Muscle layer of colon (tissue), 2 donors: ENCODE results near the gene EHBP1.

Experiments
- H3K27ac ChIP-seq: one replicate; pipeline ENCODE4 v1.7.0; 2013; ENCODE audit warnings: low read depth, mild to moderate bottlenecking, low read length, moderate library complexity
- H3K27me3 ChIP-seq, 2 donors: one replicate each; pipeline ENCODE4 v1.7.0; 2013; ENCODE audit warnings: low read length in 2 of 2, mild to moderate bottlenecking in 2 of 2; ENCODE audit not compliant: insufficient read depth in 2 of 2, control insufficient read depth in 1 of 2
- H3K36me3 ChIP-seq: one replicate; pipeline ENCODE4 v1.7.0; 2013; ENCODE audit warnings: mild to moderate bottlenecking, low read length; ENCODE audit not compliant: insufficient read depth
- H3K4me1 ChIP-seq: one replicate; pipeline ENCODE4 v1.7.0; 2013; ENCODE audit warnings: mild to moderate bottlenecking, low read length; ENCODE audit not compliant: insufficient read depth
- H3K4me3 ChIP-seq, 2 donors: one replicate each; pipeline ENCODE4 v1.7.0; 2013; ENCODE audit warnings: low read length in 2 of 2, low read depth in 1 of 2, mild to moderate bottlenecking in 1 of 2, moderate library complexity in 1 of 2
- H3K9ac ChIP-seq: one replicate; pipeline ENCODE4 v1.7.0; 2013; ENCODE audit warnings: low read length
- H3K9me3 ChIP-seq: one replicate; pipeline ENCODE4 v1.7.0; 2013; ENCODE audit warnings: mild to moderate bottlenecking, low read length
- donor health status: abdominal sarcoma.
- donor health status: Adenocarcinoma of cecum.

EHBP1 gene

DNA sequence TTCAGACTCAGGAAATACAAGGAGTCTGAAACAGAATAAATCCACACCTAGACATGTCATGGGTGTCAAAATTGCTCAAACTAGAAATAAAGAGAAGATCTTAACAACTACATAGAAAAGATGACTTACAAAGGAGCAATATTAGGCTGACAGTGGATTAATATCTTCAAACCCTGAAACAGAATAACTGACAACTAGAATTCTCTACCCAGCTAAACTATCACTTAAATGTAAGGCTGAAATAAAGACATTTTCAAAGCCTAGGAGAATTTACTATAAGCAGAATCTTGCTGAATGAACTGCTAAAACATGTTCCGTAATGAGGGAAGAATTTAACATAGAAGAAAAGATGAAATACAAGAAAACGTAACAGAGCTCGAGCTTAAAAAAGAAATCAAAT, 168.1 kb downstream of the EHBP1 start:
- no peaks in the 10 kb centered on the region for H3K27me3 ChIP-seq
- H3K27ac ChIP-seq: no peak overlapping the region
- H3K4me1 ChIP-seq: no peaks in the 10 kb centered on the region
- no peak overlapping the region for H3K9ac ChIP-seq
- H3K9me3 ChIP-seq: no peaks in the 10 kb centered on the region
- H3K4me3 ChIP-seq: no peak overlapping the region
- H3K36me3 ChIP-seq: peaks cover 51% of the 10 kb centered on the region

DNA sequence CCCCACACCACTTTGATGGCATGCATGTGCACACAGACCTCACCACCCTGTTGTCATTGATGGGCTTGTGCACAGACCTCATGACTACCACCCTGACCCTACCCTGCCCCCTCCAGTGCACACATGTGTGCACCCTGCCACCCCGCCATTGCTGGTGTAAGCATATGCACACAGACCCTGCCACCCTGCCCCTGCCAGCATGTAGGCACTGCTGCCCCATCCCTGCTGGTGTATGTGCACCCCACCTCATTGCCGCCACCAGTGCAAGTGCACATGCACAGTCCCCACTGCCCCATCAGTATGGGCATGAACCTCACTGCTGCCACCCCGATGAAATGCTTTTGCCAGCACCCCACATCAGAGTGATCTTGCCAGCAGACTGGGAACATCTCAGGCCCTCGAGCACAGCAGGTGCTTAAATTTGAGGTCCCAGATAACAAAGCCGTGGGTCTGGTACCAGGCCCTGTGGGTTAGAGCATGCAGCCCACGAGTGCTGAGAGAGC, 169.4 kb downstream of the EHBP1 start:
- peaks cover 56% of the 10 kb centered on the region for H3K36me3 ChIP-seq
- H3K27ac ChIP-seq: no peak overlapping the region
- no peak overlapping the region for H3K9ac ChIP-seq
- no peaks in the 10 kb centered on the region for H3K4me1 ChIP-seq
- no peaks in the 10 kb centered on the region for H3K27me3 ChIP-seq
- no peaks in the 10 kb centered on the region for H3K9me3 ChIP-seq
- no peak overlapping the region for H3K4me3 ChIP-seq

DNA sequence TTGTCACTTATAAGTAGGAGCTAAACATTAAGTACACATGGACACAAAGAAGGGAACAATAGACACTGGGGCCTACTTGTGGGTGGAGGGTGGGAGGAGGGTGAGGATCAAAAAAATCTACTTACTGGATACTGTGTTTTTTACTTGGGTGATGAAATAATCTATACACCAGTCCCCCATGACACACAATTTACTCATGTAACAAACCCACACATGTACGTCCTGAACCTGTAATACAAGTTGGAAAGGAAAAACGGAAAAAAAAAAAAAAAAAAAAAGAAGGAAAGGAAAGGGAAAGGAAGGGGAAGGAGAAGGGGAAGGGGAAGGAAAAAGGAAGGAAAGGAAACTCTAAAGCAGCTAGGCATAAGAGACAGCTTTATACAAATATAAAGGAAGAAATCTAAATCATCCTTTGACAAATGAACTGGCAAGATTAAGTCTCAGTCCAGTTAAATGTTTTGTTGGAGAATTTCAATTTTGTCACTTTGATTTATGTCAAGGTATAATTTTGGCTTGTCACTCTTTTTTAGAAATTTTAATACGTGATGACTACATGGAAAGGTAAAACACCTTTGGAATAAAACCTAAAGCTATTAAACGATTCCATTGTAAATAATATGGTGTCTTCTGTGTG, 175.8 kb downstream of the EHBP1 start:
- H3K27me3 ChIP-seq: no peaks in the 10 kb centered on the region
- H3K27ac ChIP-seq: no peak overlapping the region
- no peak overlapping the region for H3K9ac ChIP-seq
- peaks cover 33% of the 10 kb centered on the region for H3K36me3 ChIP-seq
- no peaks in the 10 kb centered on the region for H3K4me1 ChIP-seq
- no peaks in the 10 kb centered on the region for H3K9me3 ChIP-seq
- H3K4me3 ChIP-seq: no peak overlapping the region

DNA sequence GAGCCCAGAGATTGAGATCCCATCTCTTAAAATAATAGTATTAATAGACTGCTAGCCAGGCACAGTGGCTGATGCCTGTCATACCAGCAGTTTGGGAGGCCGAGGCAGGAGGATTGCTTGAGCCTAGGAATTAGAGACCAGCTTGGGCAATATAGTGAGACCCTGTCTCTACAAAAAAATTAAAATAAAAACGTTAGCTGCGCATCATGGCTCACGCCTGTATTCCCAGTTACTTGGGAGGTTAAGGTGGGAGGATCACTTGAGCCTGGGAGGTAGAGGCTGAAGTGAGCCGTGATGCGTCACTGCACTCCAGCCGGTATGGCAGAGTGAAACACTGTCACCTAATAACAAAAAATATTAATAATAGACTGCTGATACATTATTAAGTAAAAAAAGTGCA, 178.1 kb downstream of the EHBP1 start:
- Histone ChIP-seq H3K27me3 (no peaks in the 10 kb centered on the region), H3K4me3 (no peak overlapping the region), H3K4me1 (no peaks in the 10 kb centered on the region), H3K9me3 (no peaks in the 10 kb centered on the region), H3K9ac (no peak overlapping the region), H3K27ac (no peak overlapping the region), H3K36me3 (peaks cover 11% of the 10 kb centered on the region)

DNA sequence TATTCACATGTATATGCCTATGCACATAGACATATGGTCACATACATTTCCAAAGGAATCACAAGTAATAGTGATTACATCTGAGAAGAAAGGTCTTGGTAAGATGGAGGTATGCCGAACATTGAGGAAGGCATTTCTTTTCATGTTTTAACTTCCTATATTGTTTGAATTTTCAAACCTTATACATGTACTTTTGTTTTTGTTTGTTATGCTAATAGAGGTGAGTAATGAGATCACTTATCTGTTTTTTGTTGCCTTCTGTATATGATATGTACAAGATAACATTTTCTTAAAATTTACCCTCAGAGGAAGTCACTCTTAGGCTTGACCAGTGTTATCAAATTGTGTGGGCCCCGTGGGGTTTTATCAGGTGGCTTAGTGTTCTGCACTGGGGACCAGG, 178.6 kb downstream of the EHBP1 start:
- no peaks in the 10 kb centered on the region for H3K4me1 ChIP-seq
- peaks cover 6% of the 10 kb centered on the region for H3K36me3 ChIP-seq
- H3K4me3 ChIP-seq: no peak overlapping the region
- no peak overlapping the region for H3K9ac ChIP-seq
- H3K9me3 ChIP-seq: no peaks in the 10 kb centered on the region
- H3K27me3 ChIP-seq: no peaks in the 10 kb centered on the region
- no peak overlapping the region for H3K27ac ChIP-seq

DNA sequence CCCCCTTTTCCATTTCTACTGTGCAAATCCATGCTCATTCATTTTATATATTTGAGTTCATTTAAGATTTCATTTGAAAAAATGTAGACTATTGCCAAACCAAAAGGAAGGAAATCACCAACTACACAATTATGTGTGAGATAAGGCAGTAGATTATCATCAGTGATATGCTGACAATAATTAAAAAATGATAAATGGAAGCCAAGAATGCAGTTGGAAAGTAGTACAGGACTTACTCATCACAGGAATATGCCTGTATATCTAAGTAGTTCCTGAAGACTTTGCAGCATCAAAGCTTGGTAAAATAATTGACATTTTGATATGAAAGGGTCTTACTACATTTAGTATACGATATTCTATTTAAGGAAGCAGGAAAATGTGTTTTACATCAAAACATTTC, 179.0 kb downstream of the EHBP1 start:
- no peaks in the 10 kb centered on the region for H3K27me3 ChIP-seq
- H3K9ac ChIP-seq: no peak overlapping the region
- no peaks in the 10 kb centered on the region for H3K4me1 ChIP-seq
- no peaks in the 10 kb centered on the region for H3K9me3 ChIP-seq
- no peak overlapping the region for H3K27ac ChIP-seq
- peaks cover 6% of the 10 kb centered on the region for H3K36me3 ChIP-seq
- H3K4me3 ChIP-seq: no peak overlapping the region

DNA sequence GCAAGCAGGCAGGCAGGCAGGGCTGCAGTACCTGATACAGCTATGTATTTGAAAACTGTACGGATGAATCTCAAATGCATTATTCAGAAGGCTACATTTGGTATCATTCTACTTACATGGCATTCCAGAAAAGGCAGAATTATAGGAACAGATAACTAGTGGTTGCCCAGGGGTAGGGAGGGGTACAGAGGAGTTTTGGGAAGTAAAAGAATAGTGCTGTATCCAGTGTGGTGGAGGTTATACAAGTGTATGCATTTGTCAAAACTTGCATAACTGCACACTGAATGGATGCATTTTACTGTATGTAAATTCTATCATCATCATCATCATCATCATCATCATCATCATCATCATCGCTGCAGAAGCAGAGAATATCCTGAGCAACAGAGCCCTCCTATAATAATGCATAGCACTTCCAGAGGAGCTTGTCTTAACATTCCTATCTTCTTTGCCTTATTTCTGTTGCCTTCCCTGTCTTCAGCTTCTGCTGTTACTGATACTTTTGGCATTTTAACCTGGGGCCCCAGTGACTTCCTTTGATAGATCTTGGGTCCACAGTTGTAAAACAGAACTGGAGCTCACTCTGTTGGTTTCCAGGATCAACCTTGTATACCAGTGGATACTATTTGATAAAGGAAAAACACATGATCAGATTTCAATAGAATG, 189.6 kb downstream of the EHBP1 start:
- no peaks in the 10 kb centered on the region for H3K27me3 ChIP-seq
- no peak overlapping the region for H3K27ac ChIP-seq
- no peaks in the 10 kb centered on the region for H3K9me3 ChIP-seq
- no peak overlapping the region for H3K9ac ChIP-seq
- H3K36me3 ChIP-seq: no peaks in the 10 kb centered on the region
- H3K4me3 ChIP-seq: no peak overlapping the region
- peaks cover 5% of the 10 kb centered on the region for H3K4me1 ChIP-seq

DNA sequence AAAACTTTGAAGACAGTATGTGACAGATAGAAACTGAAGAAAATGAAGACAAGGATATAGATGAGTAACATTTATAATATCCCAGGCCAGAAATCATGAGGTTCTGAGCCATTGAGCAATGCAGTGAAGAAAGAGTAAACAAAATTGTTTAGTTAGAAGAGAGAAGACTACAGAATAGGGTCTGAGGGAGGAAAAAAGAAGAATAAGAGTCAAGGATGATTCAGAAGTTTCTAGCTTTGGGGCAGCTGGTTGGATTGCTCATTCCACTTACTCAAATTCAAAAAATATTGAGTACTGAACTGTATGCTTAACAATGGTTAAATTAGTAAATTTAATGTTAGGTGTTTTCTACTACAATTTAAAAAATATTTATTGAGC, 190.1 kb downstream of the EHBP1 start:
- no peaks in the 10 kb centered on the region for H3K9me3 ChIP-seq
- H3K4me1 ChIP-seq: peaks cover 5% of the 10 kb centered on the region
- H3K27ac ChIP-seq: no peak overlapping the region
- no peak overlapping the region for H3K9ac ChIP-seq
- H3K4me3 ChIP-seq: no peak overlapping the region
- no peaks in the 10 kb centered on the region for H3K36me3 ChIP-seq
- H3K27me3 ChIP-seq: no peaks in the 10 kb centered on the region

DNA sequence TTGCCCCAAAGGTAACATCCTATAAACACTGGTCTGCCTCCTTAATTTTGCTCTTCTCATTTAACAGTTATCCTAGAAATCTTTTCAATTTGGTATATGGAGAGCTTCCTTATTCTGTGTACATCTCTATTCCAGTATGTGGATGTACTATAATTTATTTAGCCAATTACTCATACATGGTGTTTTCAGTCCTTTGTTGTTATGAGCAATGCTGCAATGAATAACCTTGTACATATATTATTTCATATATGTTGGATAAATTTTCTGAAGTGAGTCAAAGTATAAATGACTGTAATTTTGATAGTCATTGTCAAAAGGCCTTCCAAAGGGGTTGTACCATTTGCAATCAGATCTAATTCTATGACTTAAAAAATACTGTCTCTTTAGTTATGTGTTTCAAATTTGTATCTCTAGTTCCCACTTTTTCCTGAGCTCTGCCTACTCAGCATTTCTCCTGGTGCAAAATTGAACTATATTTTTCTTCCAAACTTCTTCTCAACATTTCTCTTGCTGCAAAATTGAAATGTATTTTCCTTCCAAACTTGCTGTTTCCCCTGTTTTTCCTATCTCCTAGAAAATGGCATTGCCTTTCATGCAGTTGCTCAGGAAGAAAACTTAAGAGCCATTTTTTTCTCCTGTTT, 191.8 kb downstream of the EHBP1 start:
- no peak overlapping the region for H3K4me3 ChIP-seq
- H3K27ac ChIP-seq: no peak overlapping the region
- H3K9ac ChIP-seq: no peak overlapping the region
- H3K27me3 ChIP-seq: no peaks in the 10 kb centered on the region
- no peaks in the 10 kb centered on the region for H3K9me3 ChIP-seq
- no peaks in the 10 kb centered on the region for H3K36me3 ChIP-seq
- peaks cover 5% of the 10 kb centered on the region for H3K4me1 ChIP-seq

DNA sequence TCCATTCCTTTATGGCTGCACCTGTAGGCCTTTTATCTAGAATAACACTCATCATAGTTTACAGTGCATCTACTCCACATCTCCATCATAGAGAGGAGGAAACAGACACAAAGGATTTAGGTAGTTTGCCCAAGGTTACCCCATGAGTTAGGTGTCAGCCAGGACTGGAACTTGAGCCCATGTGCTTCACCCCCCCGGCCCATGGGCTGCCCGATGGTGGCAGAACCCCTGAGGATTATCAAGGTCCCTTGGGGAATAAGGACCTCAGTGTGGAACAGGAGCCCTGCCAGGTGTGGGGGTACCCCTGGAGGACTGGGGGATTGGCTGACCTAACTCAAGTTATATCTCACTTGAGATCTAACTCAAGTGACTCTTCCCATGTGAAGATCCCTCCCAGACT, 198.8 kb downstream of the EHBP1 start:
- H3K36me3 ChIP-seq: no peaks in the 10 kb centered on the region
- H3K4me1 ChIP-seq: peaks cover under 1% of the 10 kb centered on the region
- H3K27ac ChIP-seq: no peak overlapping the region
- H3K9me3 ChIP-seq: no peaks in the 10 kb centered on the region
- no peak overlapping the region for H3K4me3 ChIP-seq
- no peaks in the 10 kb centered on the region for H3K27me3 ChIP-seq
- no peak overlapping the region for H3K9ac ChIP-seq

DNA sequence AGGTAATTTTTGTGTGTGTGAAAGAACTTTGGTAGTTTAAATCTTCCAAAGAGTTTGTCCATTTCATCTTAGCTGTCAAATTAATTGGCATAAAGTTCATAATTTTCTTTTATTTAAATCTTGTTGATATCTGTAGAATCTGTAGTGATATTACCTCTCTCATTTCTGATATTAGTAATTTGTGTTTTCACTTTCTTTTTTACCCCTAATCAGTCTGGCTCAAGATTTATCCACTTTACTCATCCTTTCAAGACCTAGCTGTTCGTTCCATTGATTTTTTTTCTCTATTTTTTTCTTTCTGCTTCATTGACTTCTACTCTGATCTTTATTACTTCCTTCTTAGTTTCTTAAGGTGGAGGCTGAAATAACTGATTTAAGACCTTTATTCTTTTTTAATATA, 202.6 kb downstream of the EHBP1 start:
- no peaks in the 10 kb centered on the region for H3K9me3 ChIP-seq
- H3K27ac ChIP-seq: no peak overlapping the region
- no peak overlapping the region for H3K9ac ChIP-seq
- no peaks in the 10 kb centered on the region for H3K36me3 ChIP-seq
- no peaks in the 10 kb centered on the region for H3K4me1 ChIP-seq
- H3K4me3 ChIP-seq: no peak overlapping the region
- no peaks in the 10 kb centered on the region for H3K27me3 ChIP-seq
